ENCODE results near the gene GOT1.

The GOT1 gene

DNA sequence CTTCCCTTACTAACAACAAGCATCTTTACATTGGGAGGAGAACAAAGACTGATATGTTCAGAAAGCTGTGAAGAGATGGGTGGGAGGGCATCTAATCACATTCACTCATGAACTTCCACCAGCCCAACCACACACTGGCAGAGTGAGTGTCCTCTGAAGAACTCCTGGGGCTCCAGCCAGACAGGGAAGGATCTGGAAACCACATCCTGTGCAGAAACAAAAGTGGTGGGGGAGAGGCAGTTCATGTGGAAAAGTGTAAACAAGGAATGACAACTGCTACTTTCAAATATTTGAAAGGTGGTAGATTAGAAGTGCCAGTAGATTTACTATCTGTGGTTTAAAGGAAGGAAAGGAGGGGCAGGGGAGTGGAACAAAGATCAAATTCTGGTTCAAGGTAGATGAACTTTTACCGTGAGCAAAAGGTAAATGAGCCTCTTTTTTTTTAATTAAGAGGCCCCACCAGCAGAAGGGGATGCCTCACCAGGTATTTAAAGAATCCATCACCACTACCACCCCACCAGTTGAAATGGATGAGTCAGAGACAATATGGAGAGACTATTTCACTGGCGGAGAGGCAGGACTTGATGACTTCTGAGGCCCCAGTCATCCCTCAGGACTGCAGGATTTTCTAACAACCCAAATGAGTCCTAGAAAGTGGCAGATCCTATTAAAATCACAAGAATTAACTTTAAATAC, 34.5 kb downstream of the GOT1 start:
- TF ChIP-seq, protein P1, sequence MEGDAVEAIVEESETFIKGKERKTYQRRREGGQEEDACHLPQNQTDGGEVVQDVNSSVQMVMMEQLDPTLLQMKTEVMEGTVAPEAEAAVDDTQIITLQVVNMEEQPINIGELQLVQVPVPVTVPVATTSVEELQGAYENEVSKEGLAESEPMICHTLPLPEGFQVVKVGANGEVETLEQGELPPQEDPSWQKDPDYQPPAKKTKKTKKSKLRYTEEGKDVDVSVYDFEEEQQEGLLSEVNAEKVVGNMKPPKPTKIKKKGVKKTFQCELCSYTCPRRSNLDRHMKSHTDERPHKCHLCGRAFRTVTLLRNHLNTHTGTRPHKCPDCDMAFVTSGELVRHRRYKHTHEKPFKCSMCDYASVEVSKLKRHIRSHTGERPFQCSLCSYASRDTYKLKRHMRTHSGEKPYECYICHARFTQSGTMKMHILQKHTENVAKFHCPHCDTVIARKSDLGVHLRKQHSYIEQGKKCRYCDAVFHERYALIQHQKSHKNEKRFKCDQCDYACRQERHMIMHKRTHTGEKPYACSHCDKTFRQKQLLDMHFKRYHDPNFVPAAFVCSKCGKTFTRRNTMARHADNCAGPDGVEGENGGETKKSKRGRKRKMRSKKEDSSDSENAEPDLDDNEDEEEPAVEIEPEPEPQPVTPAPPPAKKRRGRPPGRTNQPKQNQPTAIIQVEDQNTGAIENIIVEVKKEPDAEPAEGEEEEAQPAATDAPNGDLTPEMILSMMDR (IDR thresholded peaks at IDR 0.05; ENCODE audit: low read depth, low read length): no peak
- H3K4me3 ChIP-seq (ENCODE audit: low read depth, low read length): no peak overlapping the region

DNA sequence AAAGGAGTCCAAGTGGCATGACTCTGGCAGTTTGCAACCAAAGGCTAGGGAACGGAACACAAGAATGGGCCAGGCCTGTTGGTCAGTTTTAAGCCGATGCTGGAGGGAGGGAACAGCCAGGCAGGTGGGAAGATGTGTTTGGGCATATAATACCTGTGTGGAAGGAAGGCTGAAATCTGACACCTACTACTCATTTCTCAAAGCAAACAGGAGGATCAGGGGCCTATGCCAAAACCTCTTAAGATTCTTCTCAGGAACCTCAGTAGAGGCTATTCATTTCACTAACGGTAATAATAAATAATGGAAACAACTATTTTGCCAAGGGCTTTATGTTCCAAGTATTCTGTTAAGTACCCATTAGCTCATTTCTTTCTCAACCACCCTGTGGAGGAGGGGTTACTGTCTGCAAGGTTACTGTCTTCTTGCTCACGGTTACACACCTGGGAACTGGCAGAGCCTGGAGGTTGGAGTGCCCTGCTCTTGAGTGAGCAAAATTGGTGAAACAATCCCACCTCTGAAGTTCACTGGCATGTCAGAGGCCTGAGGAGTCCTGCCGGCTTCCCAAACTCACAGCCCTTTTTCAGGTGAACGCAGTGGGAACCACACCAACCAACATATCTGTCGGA, 35.5 kb downstream of the GOT1 start:
- no peak overlapping the region for H3K4me3 ChIP-seq (ENCODE audit: low read depth, low read length)
- TF ChIP-seq, protein P1 (IDR thresholded peaks at IDR 0.05; ENCODE audit: low read depth, low read length): no peak

DNA sequence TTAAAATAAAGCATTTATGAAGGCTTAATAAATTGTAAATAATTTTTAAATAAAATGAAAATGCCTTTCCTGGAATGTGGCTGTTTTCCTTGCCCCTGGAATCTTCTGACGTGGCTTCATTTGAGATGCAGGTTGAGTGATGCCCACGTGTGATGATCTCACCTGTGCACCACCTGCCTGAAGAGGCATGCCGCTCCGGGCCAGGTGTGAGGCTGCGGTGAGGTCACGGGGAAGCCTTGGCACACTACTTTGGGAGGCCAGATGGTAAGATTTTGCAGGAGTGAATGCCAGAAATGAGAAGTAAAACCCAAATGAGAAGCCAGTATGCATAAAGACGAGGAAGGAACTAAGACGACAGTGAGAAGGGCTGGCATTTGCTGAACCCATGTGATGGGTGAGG, 36.2 kb downstream of the GOT1 start:
- H3K4me3 ChIP-seq (ENCODE audit: low read depth, low read length): no peak overlapping the region
- TF ChIP-seq, protein P1 (IDR thresholded peaks at IDR 0.05; ENCODE audit: low read depth, low read length): no peak

DNA sequence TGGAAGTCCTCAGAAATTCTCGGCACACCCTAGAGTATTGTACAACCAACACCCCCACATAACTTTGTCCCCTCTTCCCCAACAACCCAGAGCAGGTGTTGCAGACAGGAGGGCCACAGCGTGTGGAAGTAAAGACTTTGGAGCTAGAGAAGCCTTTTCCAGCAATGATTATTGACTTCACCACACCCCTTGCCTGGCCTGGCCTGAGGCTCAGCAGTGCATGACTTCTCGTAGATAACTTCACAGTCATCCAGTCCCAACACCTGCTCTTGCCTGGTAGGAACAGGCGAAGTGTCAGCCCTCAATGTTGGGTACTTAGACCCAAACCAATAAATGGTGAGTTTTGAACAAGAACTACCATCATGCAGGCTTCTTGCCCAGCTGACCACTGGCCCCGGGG, 36.7 kb downstream of the GOT1 start:
- H3K4me3 ChIP-seq (ENCODE audit: low read depth, low read length): no peak overlapping the region

DNA sequence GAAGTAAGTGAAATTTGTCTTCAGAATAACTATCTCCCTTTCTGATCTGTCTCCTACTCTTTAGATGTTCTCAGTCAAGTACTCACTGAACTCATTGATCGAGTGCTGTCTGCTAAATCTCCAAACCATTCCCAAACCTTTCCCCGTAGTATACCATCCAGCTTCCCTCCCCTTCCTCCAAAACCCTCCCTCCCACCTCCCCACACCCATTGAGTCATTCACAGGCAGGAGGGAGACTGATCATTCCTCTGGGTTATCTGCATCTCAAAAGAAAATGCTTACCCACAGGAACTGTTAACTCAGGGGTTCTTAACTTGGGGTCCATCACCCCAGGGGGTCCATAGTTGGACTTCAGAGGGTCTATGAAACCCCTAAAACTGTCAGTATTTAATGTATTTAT, 37.4 kb downstream of the GOT1 start:
- H3K4me3 ChIP-seq (ENCODE audit: low read depth, low read length): no peak overlapping the region
- TF ChIP-seq, protein P1 (IDR thresholded peaks at IDR 0.05; ENCODE audit: low read depth, low read length): no peak

More for the DNA sequence above, 36.7 kb downstream of the GOT1 start:
- TF ChIP-seq, protein P1 (IDR thresholded peaks at IDR 0.05; ENCODE audit: low read depth, low read length): no peak

DNA sequence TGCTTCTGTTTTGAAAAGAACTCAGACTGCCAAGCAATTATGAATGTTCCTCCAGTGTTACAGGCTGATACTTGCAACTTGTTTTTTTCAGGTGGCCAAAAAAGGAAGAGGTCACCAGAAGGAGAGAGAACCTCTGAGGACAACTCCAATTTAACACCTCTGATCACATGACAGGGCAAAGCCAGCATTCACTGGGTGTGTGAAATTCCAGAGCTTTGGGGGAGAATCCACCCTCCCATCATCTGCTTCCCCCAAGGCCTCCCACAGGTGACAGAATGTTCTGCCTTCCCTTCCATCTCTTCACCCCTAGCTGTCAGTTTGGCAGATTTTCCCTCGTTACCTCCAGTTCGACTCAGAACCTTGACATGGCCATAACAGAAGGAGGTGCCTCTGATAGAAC, 39.1 kb downstream of the GOT1 start:
- TF ChIP-seq, protein P1 (IDR thresholded peaks at IDR 0.05; ENCODE audit: low read depth, low read length): no peak
- H3K4me3 ChIP-seq (ENCODE audit: low read depth, low read length): no peak overlapping the region

DNA sequence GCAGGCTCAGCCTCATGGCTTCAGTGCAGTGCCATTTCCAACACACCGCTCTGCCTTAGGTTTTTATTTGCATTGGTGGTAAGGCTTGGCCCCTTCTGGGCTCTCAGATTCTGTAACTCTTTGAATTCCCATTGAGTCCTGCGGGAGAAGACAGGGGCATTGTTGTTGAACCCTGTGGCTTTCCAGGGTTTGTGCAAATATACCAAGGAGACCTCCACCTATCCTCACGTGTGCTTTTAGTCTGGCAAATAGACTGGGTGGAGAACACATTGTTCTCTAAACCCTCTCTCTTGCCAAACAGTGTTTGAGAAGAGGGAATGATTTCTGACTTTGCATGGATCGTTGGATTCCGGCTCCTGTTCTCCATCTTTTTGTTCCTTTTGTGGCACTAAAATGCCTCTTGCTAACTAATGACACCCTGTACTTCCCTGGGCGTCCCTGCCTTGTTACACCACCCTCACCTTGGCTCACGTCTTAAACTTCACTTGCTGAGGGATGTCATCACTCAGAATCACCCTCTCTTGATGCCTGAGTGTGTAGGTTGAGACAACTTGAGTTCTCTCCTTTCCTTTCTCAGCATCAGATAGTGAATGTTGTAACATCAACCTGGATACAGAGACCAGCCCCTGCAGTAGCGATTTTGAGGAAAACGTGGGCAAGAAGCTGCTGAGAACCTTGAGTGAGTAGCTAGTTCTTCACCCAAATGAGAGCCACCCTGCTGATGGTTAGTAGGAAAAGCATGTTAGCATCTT, 40.5 kb downstream of the GOT1 start:
- H3K4me3 ChIP-seq (ENCODE audit: low read depth, low read length): no peak overlapping the region
- TF ChIP-seq, protein P1 (IDR thresholded peaks at IDR 0.05; ENCODE audit: low read depth, low read length): no peak
